HepG2 (cell line): ENCODE data around the gene ARHGEF9. TPM values are rescaled to one million over a fixed set of nuclear protein-coding genes. Genes with fewer than 3 reads are reported as not detected.

ENCODE experiments used
- ATAC-seq: fragments of 200-7000 bp; cut with Tn5 transposase; 3 replicates; pipeline ENCODE4 v1.9.1; 2020; ENCODE audit warnings: mild to moderate bottlenecking, moderate library complexity
- BruUV-seq: library from RNA; stranded (reverse); fragments of 400-500 nt; replicated peaks from 2 replicates; lab custom pipeline; 2021; lab: Mats Ljungman, UMichigan
- CTCF ChIA-PET: fragments of 300-600 bp; formaldehyde crosslinking; extraction: SDS; loops from one replicate; lab custom pipeline; 2021; ENCODE audit warnings: low total read pairs, inconsistent platforms, low intra/inter-chr PET ratio; lab: Yijun Ruan, JAX
- POLR2A ChIA-PET: fragments of 350-600 bp; sonication (Branson Sonifier 250); formaldehyde crosslinking; loops from one replicate; lab custom pipeline; 2020; ENCODE audit warnings: antibody characterized with exemption, inconsistent platforms; lab: Yijun Ruan, JAX
- DNase-seq: peaks from one replicate; pipeline ENCODE4 v3.0.0-alpha.2; 2015; ENCODE audit warnings: low spot score
- FAIRE-seq: peaks from 3 replicates; lab custom pipeline; 2011; peaks lifted over from hg19 to GRCh38; lab: Jason Lieb, UNC
- H2AFZ ChIP-seq: one replicate; pipeline ENCODE4 v1.6.1; 2011; ENCODE audit warnings: low read length, inconsistent platforms
- H3K27ac ChIP-seq: fragments of 300-600 bp; 3 replicates; pipeline ENCODE4 v1.8.0; 2011; ENCODE audit warnings: mixed run types, mild to moderate bottlenecking, mixed read lengths, low read length, inconsistent platforms; ENCODE audit not compliant: insufficient read depth; ENCODE audit errors: extremely low read length
- H3K27me3 ChIP-seq, 2 experiments: fragments of 200-600 bp in 1 of 2; 2 replicates in 1 of 2; 3 replicates in 1 of 2; pipeline versions ENCODE4 v1.6.0 to v1.8.0; 2011; ENCODE audit warnings: low read length in 2 of 2, mild to moderate bottlenecking in 2 of 2, moderate library complexity in 2 of 2, inconsistent platforms in 1 of 2; ENCODE audit not compliant: insufficient read depth in 2 of 2, control insufficient read depth in 1 of 2
- H3K36me3 ChIP-seq, 2 experiments: fragments of 200-600 bp in 1 of 2; replicated peaks in 1 of 2; 2 replicates in 1 of 2; 3 replicates in 1 of 2; pipeline versions ENCODE4 v1.5.1 to v1.8.0; 2011; ENCODE audit warnings: low read length in 2 of 2, inconsistent platforms in 1 of 2; ENCODE audit not compliant: insufficient read depth in 2 of 2, control insufficient read depth in 1 of 2
- H3K4me1 ChIP-seq: 2 replicates; pipeline ENCODE4 v1.5.1; 2012; ENCODE audit warnings: low read length, inconsistent platforms; ENCODE audit not compliant: insufficient read depth
- H3K4me2 ChIP-seq: 2 replicates; pipeline ENCODE4 v1.6.0; 2011; ENCODE audit warnings: low read depth, low read length, inconsistent platforms
- H3K4me3 ChIP-seq, 3 experiments: fragments of 200-600 bp in 1 of 3; sonication (generic), shearing (Covaris generic) in 1 of 3; replicated peaks in 1 of 3; 2 replicates each; pipeline ENCODE4 v1.5.1; 2011 to 2016; ENCODE audit warnings: low read length in 3 of 3, inconsistent platforms in 2 of 3, low read depth in 2 of 3, mild to moderate bottlenecking in 2 of 3, control low read depth in 1 of 3, mixed read lengths in 1 of 3; ENCODE audit not compliant: insufficient read depth in 1 of 3
- H3K79me2 ChIP-seq: one replicate; pipeline ENCODE4 v1.6.1; 2011; ENCODE audit warnings: low read length, inconsistent platforms; ENCODE audit not compliant: insufficient read depth
- H3K9ac ChIP-seq: 2 replicates; pipeline ENCODE4 v1.6.0; 2011; ENCODE audit warnings: mild to moderate bottlenecking, low read depth, low read length, inconsistent platforms; ENCODE audit not compliant: insufficient read depth
- H3K9me3 ChIP-seq: 2 replicates; pipeline ENCODE4 v1.5.1; 2012; ENCODE audit warnings: mild to moderate bottlenecking, low read length
- H4K20me1 ChIP-seq: 2 replicates; pipeline ENCODE4 v1.6.0; 2011; ENCODE audit warnings: inconsistent platforms, mild to moderate bottlenecking, low read length, moderate library complexity; ENCODE audit not compliant: insufficient read depth
- CREM ChIP-seq, 2 experiments: sonication (generic) in 1 of 2; formaldehyde crosslinking in 1 of 2; IDR thresholded peaks; 2 replicates each; pipeline versions ENCODE4 v1.4.0 to v1.6.1; 2016 to 2020; ENCODE audit warnings: antibody characterized with exemption in 1 of 2, mild to moderate bottlenecking in 1 of 2, missing genetic modification reagents in 1 of 2
- ELF1 ChIP-seq: sonication (generic); formaldehyde crosslinking; IDR thresholded peaks from 2 replicates; pipeline ENCODE4 v1.4.0; 2020; ENCODE audit warnings: missing genetic modification reagents
- FOXP1 ChIP-seq, 2 experiments: fragments of 450-650 bp in 1 of 2; IDR thresholded peaks; 2 replicates each; pipeline ENCODE4 v1.6.1; 2017 to 2018; ENCODE audit warnings: antibody characterized with exemption in 1 of 2
- HDAC2 ChIP-seq: sonication (generic); formaldehyde crosslinking; IDR thresholded peaks from 2 replicates; pipeline ENCODE4 v1.4.0; 2020; ENCODE audit warnings: missing genetic modification reagents
- HMG20A ChIP-seq: IDR thresholded peaks from 2 replicates; pipeline ENCODE4 v1.6.1; 2016; ENCODE audit warnings: borderline replicate concordance
- HMGA1 ChIP-seq: sonication (generic); formaldehyde crosslinking; conservative IDR thresholded peaks from 2 replicates; pipeline ENCODE4 v1.4.0; 2020; ENCODE audit warnings: missing genetic modification reagents
- HNF4A ChIP-seq: sonication (generic); formaldehyde crosslinking; IDR thresholded peaks from 2 replicates; pipeline ENCODE4 v1.4.0; 2020; ENCODE audit warnings: missing genetic modification reagents
- KLF9 ChIP-seq: IDR thresholded peaks from 2 replicates; pipeline ENCODE4 v1.6.1; 2016; ENCODE audit warnings: low read depth
- RARG ChIP-seq: sonication (generic); formaldehyde crosslinking; IDR thresholded peaks from 2 replicates; pipeline ENCODE4 v1.4.0; 2020; ENCODE audit warnings: low read depth, mild to moderate bottlenecking, missing genetic modification reagents
- TCF7 ChIP-seq: sonication (generic); IDR thresholded peaks from 2 replicates; pipeline ENCODE4 v1.6.1; 2016; ENCODE audit warnings: antibody characterized with exemption, low read depth
- TEAD3 ChIP-seq: optimal IDR thresholded peaks from 2 replicates; pipeline ENCODE3; 2016; ENCODE audit warnings: borderline replicate concordance
- TFE3 ChIP-seq: IDR thresholded peaks from 2 replicates; pipeline ENCODE4 v1.6.1; 2016
- ZBTB2 ChIP-seq: sonication (generic); formaldehyde crosslinking; IDR thresholded peaks from 2 replicates; pipeline ENCODE4 v1.8.0; 2022; ENCODE audit warnings: low read depth, missing genetic modification reagents
- ZBTB42 ChIP-seq: sonication (generic); formaldehyde crosslinking; IDR thresholded peaks from 2 replicates; pipeline ENCODE4 v1.5.0; 2020; ENCODE audit warnings: mild to moderate bottlenecking, missing genetic modification reagents
- ZNF292 ChIP-seq: sonication (generic); formaldehyde crosslinking; IDR thresholded peaks from 2 replicates; pipeline ENCODE4 v1.8.1; 2022; ENCODE audit warnings: mild to moderate bottlenecking, low read depth, missing genetic modification reagents, borderline replicate concordance
- ZNF3 ChIP-seq: IDR thresholded peaks from 2 replicates; pipeline ENCODE4 v1.7.0; 2017; ENCODE audit warnings: inconsistent platforms
- ZNF652 ChIP-seq: IDR thresholded peaks from 2 replicates; pipeline ENCODE4 v1.6.1; 2016; ENCODE audit warnings: low read depth, borderline replicate concordance
- WGBS: methylation state at CpG from one replicate; pipeline ENCODE4 v1.1.6; 2017; ENCODE audit warnings: low lambda C conversion rate; 5-methylcytosine and 5-hydroxymethylcytosine counted together
- in situ Hi-C: cut with HindIII; loops from 2 replicates; pipeline ENCODE4 v1.10.0; 2017; ENCODE audit warnings: low pct_unique_long_range_greater_than_20kb; ENCODE audit not compliant: extremely low pct_ligation_motif_present
- intact Hi-C: fragments of 100-400 bp; cut with micrococcal nuclease; formaldehyde crosslinking; loops from one replicate; pipeline ENCODE4 v1.10.0; 2022; ENCODE audit not compliant: unreplicated experiment
- polyA plus RNA-seq, 8 experiments: library from polyadenylated mRNA; depleted of rRNA in 3 of 8; stranded (reverse) in 7 of 8; unstranded in 1 of 8; fragments of >200 nt; fragmentation: Illumina TruSeq in 4 of 8; extraction: Trizol in 4 of 8; gene quantifications; 2 replicates each; pipeline versions ENCODE4 v1.2.1 to v1.2.3, GENCODE V29; 2011 to 2016; ENCODE audit warnings: low read depth in 4 of 8, missing spikeins in 1 of 8, mixed read lengths in 1 of 8; ENCODE audit not compliant: insufficient read depth in 1 of 8
- total RNA-seq, 5 experiments: library from RNA; depleted of rRNA; stranded (reverse); fragments of >200 nt; fragmentation: Illumina TruSeq; extraction: Trizol; gene quantifications; 2 replicates each; pipeline ENCODE4 v1.2.3, GENCODE V29; 2016; ENCODE audit warnings: low read depth in 1 of 5
- TF ChIP-seq, protein P1 (sequence below): sonication (generic); formaldehyde crosslinking; IDR thresholded peaks from 2 replicates; pipeline ENCODE4 v1.4.0; 2020; ENCODE audit warnings: missing genetic modification reagents, mild to moderate bottlenecking, borderline replicate concordance

The ARHGEF9 gene
- total and polyA plus RNA-seq, 2 of the 13 experiments (the other 11 are each of a cell fraction or from before 2014, with no cell fraction given) = 0.91 to 1.8 TPM

DNA sequence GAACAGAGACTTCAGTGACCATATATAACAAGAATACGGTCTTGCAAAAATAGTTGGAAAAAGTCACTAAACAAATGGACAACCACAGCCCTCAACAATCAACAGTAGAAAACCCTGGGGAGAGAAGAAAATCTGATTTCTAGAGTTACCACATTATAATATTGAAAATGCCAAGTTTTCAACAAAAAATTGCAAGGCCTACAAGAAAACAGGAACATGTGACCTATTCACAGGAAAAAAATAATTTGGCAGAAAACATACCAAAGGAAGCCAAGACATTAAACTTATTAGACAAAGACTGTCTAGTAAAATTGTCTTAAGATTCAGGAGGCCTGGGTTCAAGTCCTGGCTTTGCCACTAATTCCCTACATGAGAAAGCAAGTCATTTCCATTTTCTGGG lies 64.7 kb downstream of the ARHGEF9 start:
- no peak for ATAC-seq
- no peak overlapping the region for H3K9ac ChIP-seq
- CTCF ChIA-PET = no interaction called here
- H3K4me3 ChIP-seq = no peak overlapping the region
- FAIRE-seq = no peak
- POLR2A ChIA-PET = no interaction called here
- intact Hi-C loops (no loop called here), in situ Hi-C loops (no loop called here)
- no peak overlapping the region for H2AFZ ChIP-seq
- WGBS = 89% methylated on average over 1 of the region's 1 CpG
- H3K27ac ChIP-seq = no peak overlapping the region
- no peak for DNase-seq
- H3K79me2 ChIP-seq = no peaks in the 10 kb centered on the region
- H3K36me3 ChIP-seq = no peaks in the 10 kb centered on the region
- H3K9me3 ChIP-seq = no peaks in the 10 kb centered on the region
- no peaks in the 10 kb centered on the region for H3K27me3 ChIP-seq
- H4K20me1 ChIP-seq = no peaks in the 10 kb centered on the region
- TF ChIP-seq, protein P1, sequence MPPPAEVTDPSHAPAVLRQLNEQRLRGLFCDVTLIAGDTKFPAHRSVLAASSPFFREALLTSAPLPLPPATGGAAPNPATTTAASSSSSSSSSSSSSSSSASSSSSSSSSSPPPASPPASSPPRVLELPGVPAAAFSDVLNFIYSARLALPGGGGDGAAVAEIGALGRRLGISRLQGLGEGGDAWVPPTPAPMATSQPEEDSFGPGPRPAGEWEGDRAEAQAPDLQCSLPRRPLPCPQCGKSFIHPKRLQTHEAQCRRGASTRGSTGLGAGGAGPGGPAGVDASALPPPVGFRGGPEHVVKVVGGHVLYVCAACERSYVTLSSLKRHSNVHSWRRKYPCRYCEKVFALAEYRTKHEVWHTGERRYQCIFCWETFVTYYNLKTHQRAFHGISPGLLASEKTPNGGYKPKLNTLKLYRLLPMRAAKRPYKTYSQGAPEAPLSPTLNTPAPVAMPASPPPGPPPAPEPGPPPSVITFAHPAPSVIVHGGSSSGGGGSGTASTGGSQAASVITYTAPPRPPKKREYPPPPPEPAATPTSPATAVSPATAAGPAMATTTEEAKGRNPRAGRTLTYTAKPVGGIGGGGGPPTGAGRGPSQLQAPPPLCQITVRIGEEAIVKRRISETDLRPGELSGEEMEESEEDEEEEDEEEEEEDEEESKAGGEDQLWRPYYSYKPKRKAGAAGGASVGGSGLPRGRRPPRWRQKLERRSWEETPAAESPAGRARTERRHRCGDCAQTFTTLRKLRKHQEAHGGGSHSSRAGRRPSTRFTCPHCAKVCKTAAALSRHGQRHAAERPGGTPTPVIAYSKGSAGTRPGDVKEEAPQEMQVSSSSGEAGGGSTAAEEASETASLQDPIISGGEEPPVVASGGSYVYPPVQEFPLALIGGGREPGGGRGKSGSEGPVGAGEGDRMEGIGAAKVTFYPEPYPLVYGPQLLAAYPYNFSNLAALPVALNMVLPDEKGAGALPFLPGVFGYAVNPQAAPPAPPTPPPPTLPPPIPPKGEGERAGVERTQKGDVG (CRISPR knock-in tag) = no peak
- TF ChIP-seq HMG20A (CRISPR knock-in tag) = no peak
- TF ChIP-seq TEAD3 (CRISPR knock-in tag) = no peak
- no peak for TF ChIP-seq ZBTB2 (CRISPR knock-in tag)
- no peak for TF ChIP-seq HMGA1 (CRISPR knock-in tag)
- no peak for TF ChIP-seq HNF4A
- TF ChIP-seq TCF7 = no peak
- TF ChIP-seq ELF1 (CRISPR knock-in tag) = no peak
- no peak for TF ChIP-seq ZNF292 (CRISPR knock-in tag)
- no peak for TF ChIP-seq RARG (CRISPR knock-in tag)
- TF ChIP-seq TFE3 (CRISPR knock-in tag) = no peak
- TF ChIP-seq ZBTB42 (CRISPR knock-in tag) = no peak
- TF ChIP-seq FOXP1 (IDR thresholded peaks at IDR 0.05) = no peak
- TF ChIP-seq FOXP1 (CRISPR knock-in tag; IDR thresholded peaks at IDR 0.05) = no peak
- no peak for TF ChIP-seq CREM (IDR thresholded peaks at IDR 0.05)
- TF ChIP-seq CREM (CRISPR knock-in tag; IDR thresholded peaks at IDR 0.05) = no peak
- TF ChIP-seq KLF9 (CRISPR knock-in tag) = no peak
- no peak for TF ChIP-seq ZNF3
- TF ChIP-seq ZNF652 (CRISPR knock-in tag) = no peak
- TF ChIP-seq HDAC2 (CRISPR knock-in tag) = no peak
- BruUV-seq = no TSS peak
- H3K4me2 ChIP-seq = no peak overlapping the region
- H3K4me1 ChIP-seq = no peaks in the 10 kb centered on the region
